Activated B cell treated with CpG ODN at 0.5 μM for 24 hours (primary cell): ENCODE results near the gene PCNX1. TPM values are rescaled to one million over a fixed set of nuclear protein-coding genes. Genes with fewer than 3 reads are reported as not detected.
"Not testable (repeated sequence)": the region's sequence is repeated elsewhere in the genome, so short reads cannot be mapped to it uniquely, and the experiment has no call there.

Experiments used
- ATAC-seq: fragments of 200-7000 bp; cut with Tn5 transposase; one replicate; pipeline ENCODE4 v1.10.0; 2021; ENCODE audit warnings: low read depth, mild to moderate bottlenecking, moderate library complexity
- CTCF ChIA-PET: fragments of 350-600 bp; sonication (Branson Sonifier 250); formaldehyde crosslinking; loops from one replicate; lab custom pipeline; 2021; ENCODE audit warnings: antibody characterized with exemption; lab: Charles Lee
- POLR2A ChIA-PET: fragments of 350-600 bp; sonication (Branson Sonifier 250); formaldehyde crosslinking; loops from one replicate; lab custom pipeline; 2021; ENCODE audit warnings: antibody characterized with exemption; lab: Charles Lee
- DNase-seq: peaks from one replicate; pipeline ENCODE4 v3.0.0; 2022
- H3K27ac Mint-ChIP-seq: one replicate; pipeline ENCODE4 v1.8.0; 2020; ENCODE audit warnings: mixed read lengths
- H3K27me3 Mint-ChIP-seq: one replicate; pipeline ENCODE4 v1.8.0; 2021; ENCODE audit warnings: mixed read lengths
- H3K36me3 Mint-ChIP-seq: one replicate; pipeline ENCODE4 v1.8.0; 2021; ENCODE audit warnings: low read depth, mixed read lengths
- H3K4me1 Mint-ChIP-seq: one replicate; pipeline ENCODE4 v1.8.0; 2021; ENCODE audit warnings: mixed read lengths
- H3K4me3 Mint-ChIP-seq: one replicate; pipeline ENCODE4 v1.8.0; 2020; ENCODE audit warnings: mild to moderate bottlenecking, mixed read lengths
- H3K9me3 Mint-ChIP-seq: one replicate; pipeline ENCODE4 v1.8.0; 2020; ENCODE audit warnings: mixed read lengths
- intact Hi-C: fragments of 100-400 bp; cut with micrococcal nuclease; formaldehyde crosslinking; loops from one replicate; pipeline ENCODE4 v1.15.1; 2024
- total RNA-seq: library from RNA; stranded (reverse); gene quantifications from 2 replicates; pipeline ENCODE4 v1.2.3, GENCODE V29; 2022
- TF ChIP-seq, protein P1 (sequence below): fragments of 200-600 bp; IDR thresholded peaks from one replicate; pipeline ENCODE4 v1.8.0; 2022; ENCODE audit warnings: antibody characterized with exemption, mild to moderate bottlenecking

PCNX1 gene
- total RNA-seq, 1 donor from 2014 or later: 64.7 TPM

DNA sequence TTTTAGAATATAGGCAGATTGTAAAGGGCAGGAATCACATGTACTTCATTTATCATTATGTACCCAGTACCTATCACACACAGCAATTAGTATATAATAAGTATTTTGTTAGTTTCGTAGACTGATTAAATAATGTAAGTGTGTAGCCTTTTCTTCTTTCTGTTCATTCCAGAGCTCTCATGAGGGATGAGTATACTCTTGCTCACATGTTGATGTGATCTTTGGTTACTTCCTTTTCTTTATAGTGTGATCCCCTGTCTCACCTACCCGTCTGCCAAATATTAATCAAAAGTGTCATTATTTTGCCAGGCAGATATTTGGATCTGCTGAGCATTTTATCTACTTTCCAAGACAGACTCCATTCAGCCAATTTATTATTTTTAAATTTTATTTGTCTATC is 156.1 kb downstream of the PCNX1 start:
- CTCF ChIA-PET: no interaction called here
- DNase-seq (no peak), ATAC-seq (no peak)
- peaks cover 86% of the 10 kb centered on the region for H3K36me3 Mint-ChIP-seq
- H3K9me3 Mint-ChIP-seq: peaks cover 5% of the 10 kb centered on the region
- intact Hi-C loops: no loop called here
- no peaks in the 10 kb centered on the region for H3K4me1 Mint-ChIP-seq
- POLR2A ChIA-PET: no interaction called here
- H3K27me3 Mint-ChIP-seq: no peaks in the 10 kb centered on the region
- H3K4me3 Mint-ChIP-seq: no peak overlapping the region
- TF ChIP-seq, protein P1, sequence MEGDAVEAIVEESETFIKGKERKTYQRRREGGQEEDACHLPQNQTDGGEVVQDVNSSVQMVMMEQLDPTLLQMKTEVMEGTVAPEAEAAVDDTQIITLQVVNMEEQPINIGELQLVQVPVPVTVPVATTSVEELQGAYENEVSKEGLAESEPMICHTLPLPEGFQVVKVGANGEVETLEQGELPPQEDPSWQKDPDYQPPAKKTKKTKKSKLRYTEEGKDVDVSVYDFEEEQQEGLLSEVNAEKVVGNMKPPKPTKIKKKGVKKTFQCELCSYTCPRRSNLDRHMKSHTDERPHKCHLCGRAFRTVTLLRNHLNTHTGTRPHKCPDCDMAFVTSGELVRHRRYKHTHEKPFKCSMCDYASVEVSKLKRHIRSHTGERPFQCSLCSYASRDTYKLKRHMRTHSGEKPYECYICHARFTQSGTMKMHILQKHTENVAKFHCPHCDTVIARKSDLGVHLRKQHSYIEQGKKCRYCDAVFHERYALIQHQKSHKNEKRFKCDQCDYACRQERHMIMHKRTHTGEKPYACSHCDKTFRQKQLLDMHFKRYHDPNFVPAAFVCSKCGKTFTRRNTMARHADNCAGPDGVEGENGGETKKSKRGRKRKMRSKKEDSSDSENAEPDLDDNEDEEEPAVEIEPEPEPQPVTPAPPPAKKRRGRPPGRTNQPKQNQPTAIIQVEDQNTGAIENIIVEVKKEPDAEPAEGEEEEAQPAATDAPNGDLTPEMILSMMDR: no peak
- no peak overlapping the region for H3K27ac Mint-ChIP-seq

DNA sequence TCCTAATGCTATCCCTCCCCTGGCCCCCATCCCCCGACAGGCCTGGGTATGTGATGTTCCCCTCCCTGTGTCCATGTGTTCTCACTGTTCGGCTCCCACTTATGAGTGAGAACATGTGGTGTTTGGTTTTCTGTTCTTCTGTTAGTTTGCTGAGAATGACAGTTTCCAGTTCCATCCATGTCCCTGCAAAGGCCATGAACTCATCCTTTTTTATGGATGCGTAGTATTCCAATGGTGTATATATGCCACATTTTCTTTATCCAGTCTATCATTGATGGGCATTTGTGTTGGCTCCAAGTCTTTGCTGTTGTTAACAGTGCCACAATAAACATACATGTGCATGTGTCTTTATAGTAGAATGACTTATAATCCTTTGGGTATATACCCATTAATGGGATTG is 157.5 kb downstream of the PCNX1 start:
- H3K4me3 Mint-ChIP-seq, CTCF ChIA-PET, H3K27ac Mint-ChIP-seq, H3K27me3 Mint-ChIP-seq, POLR2A ChIA-PET, H3K4me1 Mint-ChIP-seq, DNase-seq, intact Hi-C loops, ATAC-seq, H3K9me3 Mint-ChIP-seq: not testable (repeated sequence)
- H3K36me3 Mint-ChIP-seq: peaks cover 77% of the 10 kb centered on the region

DNA sequence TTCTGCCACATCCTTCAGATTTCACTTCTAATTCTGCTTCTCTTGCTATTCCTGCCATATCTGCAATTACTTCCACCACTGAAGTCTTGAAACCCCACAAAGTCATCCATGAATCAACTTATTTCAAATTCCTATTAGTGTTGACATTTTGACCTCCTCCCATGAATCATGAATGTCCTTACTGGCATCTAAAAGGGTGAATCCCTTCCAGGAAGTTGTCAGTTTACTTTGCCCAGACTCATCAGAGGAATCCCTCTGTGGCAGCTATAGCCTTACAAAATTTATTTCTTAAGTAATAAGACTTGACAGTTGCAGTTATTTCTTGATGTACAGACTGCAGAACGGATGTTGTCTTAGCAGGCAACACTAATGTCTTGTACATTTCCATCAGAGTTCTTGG is 162.9 kb downstream of the PCNX1 start:
- CTCF ChIA-PET: no interaction called here
- POLR2A ChIA-PET: no interaction called here
- no peaks in the 10 kb centered on the region for H3K27me3 Mint-ChIP-seq
- H3K4me3 Mint-ChIP-seq: no peak overlapping the region
- peaks cover 67% of the 10 kb centered on the region for H3K36me3 Mint-ChIP-seq
- DNase-seq (no peak), ATAC-seq (no peak)
- TF ChIP-seq, protein P1: no peak
- H3K9me3 Mint-ChIP-seq: peaks cover 4% of the 10 kb centered on the region
- no peak overlapping the region for H3K27ac Mint-ChIP-seq
- peaks cover 2% of the 10 kb centered on the region for H3K4me1 Mint-ChIP-seq
- intact Hi-C loops: no loop called here

DNA sequence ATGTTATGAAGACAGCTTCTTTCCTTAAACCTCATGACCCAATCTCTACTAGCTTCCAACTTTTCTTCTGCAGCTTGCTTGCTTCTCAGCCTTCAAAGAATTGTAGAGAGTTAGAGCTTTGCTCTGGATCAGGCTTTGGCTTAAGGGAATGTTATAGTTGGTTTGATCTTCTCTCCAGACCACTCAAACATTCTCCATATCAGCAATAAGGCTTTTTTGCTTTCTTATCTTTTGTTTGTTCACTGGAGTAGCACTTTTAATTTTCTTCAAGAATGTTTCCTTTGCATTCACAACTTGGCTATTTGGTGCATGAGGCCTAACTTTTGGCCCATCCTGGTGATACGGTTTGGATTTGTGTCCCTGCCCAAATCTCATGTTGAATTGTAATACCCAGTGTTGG is 163.8 kb downstream of the PCNX1 start:
- TF ChIP-seq, protein P1: no peak
- Mint-ChIP-seq H3K9me3 (no peaks in the 10 kb centered on the region), H3K36me3 (peaks cover 66% of the 10 kb centered on the region), H3K27me3 (no peaks in the 10 kb centered on the region), H3K4me1 (peaks cover 2% of the 10 kb centered on the region), H3K27ac (no peak overlapping the region), H3K4me3 (no peak overlapping the region)
- DNase-seq (no peak), ATAC-seq (no peak)
- CTCF ChIA-PET: no interaction called here
- POLR2A ChIA-PET: no interaction called here
- intact Hi-C loops: no loop called here

DNA sequence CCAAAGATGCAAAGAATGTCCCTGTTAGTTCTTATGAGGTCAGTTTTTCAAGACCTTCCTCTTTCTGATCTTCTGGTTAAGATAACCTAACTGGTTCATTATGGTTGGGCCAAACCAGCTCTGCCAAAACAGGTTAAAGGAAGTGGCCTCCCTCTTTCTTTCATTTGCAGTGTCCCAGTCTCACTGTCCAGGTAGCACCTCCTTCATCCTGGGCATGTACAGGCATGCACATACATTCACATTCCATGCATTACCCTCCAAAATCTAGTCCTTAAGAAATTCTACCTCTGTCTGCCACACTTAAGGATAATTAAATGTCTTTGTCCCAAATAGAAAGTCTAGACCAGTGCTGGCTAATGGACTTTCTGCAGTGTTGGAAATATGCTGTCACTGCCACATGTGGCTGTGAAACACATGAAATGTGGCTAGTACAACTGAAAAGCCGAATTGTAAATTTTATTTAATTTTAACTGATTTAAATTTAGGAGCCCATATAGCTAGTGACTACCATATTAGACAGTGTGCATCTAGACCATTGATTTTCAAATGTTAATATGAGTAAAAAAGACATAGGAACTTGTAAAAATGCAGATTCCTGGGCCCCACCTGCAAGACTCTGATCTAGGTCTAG is 169.3 kb downstream of the PCNX1 start:
- Mint-ChIP-seq H3K4me1 (no peaks in the 10 kb centered on the region), H3K4me3 (no peak overlapping the region), H3K36me3 (peaks cover 78% of the 10 kb centered on the region), H3K27me3 (no peaks in the 10 kb centered on the region), H3K27ac (no peak overlapping the region), H3K9me3 (peaks cover 12% of the 10 kb centered on the region)
- ChIA-PET CTCF (interaction anchor here (0.6 kb wide), 1 partner anchor 580 kb away, joined by 3 read pairs; no protein-coding TSS in a partner anchor), POLR2A (no interaction called here)
- no peak for DNase-seq
- intact Hi-C loops: no loop called here
- TF ChIP-seq, protein P1: no peak
- no peak for ATAC-seq

DNA sequence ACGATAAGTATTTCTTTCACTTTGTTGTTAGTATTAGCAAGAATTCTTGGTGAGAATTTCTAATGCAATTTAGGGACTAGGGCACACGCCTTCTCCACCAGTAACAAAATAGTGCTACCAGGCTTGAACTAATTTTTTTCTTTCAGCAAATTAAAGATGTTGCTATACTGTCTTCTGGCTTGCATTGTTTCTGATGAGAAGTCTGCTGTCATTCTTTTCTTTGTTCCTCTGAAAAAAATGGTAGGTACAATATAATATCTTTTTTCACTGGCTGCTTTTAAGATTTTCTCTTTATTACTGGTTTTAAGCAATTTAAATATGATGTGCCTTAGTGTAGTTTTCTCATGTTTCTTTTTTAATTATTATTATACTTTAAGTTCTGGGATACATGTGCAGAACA is 171.2 kb downstream of the PCNX1 start:
- no peak overlapping the region for H3K27ac Mint-ChIP-seq
- intact Hi-C loops: no loop called here
- CTCF ChIA-PET: no interaction called here
- TF ChIP-seq, protein P1: no peak
- DNase-seq (no peak), ATAC-seq (no peak)
- H3K4me1 Mint-ChIP-seq: no peaks in the 10 kb centered on the region
- H3K9me3 Mint-ChIP-seq: peaks cover 12% of the 10 kb centered on the region
- no peak overlapping the region for H3K4me3 Mint-ChIP-seq
- POLR2A ChIA-PET: no interaction called here
- peaks cover 86% of the 10 kb centered on the region for H3K36me3 Mint-ChIP-seq
- H3K27me3 Mint-ChIP-seq: no peaks in the 10 kb centered on the region
